ENCODE data around the gene CEMIP.

Gene CEMIP

DNA sequence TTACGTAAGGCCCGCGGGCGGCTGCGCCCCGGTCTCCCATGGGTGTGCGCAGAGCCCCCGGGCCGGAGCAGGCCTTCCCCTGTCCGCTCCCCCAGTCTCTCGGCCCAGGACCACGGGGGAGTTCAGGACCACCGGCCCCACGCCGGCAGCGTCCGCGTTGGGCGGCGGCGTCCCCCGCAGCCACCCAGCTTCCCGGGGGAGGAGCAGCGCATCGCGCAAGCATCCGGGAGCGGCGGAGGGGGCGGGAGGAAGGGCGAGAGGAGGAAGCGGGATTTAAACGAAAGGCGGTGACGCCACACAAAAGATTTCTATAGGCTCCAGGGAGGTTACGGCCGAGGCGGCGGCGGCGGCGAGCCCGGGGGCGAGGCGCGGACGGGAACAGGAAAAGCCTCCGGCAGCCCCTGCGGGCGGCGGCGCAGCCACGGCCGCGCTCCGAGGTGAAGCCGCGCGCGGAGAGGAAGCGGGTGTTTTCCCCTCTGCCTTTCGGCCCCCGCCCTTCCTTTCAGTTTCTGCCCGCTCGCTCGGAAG is 221.5 kb downstream of the CEMIP start, which contains the start of gene TLNRD1:
Gene TLNRD1, plus strand, starts transcription at position 300 of the 528 bp plus-strand sequence. CDS start 1,349 bp downstream, outside the sequence.
- Histone ChIP-seq H4K20me1 (ENCODE audit: insufficient read depth, low read length, poor library complexity, severe bottlenecking) (peaks cover 25% of the 10 kb centered on the region), H3K4me1 (ENCODE audit: insufficient read depth, low read length, poor library complexity, severe bottlenecking) (peaks cover 39% of the 10 kb centered on the region), H3K9me2 (replicated peaks; ENCODE audit: low read depth, low read length) (no peaks in the 10 kb centered on the region), H3F3A (ENCODE audit: low read depth) (0 out of 2 replicates have a peak, but pooled peaks cover 4% of the 10 kb centered on the region), H3K9me3 (ENCODE audit: insufficient read depth, low read depth, low read length) (no peaks in the 10 kb centered on the region), H3K79me2 (ENCODE audit: insufficient read depth, low read length) (peaks cover 57% of the 10 kb centered on the region), H3K36me3 (ENCODE audit: insufficient read depth, low read length) (no peaks in the 10 kb centered on the region), H3K4me3 (ENCODE audit: low read length, poor library complexity, severe bottlenecking) (peak within 1 kb of the TSS; percentile 97), H3K9ac (ENCODE audit: low read depth, low read length, poor library complexity, severe bottlenecking) (peak within 1 kb of the TSS; percentile 95), H2AFZ (ENCODE audit: low read length) (peak within 1 kb of the TSS; percentile 86), H3K4me2 (ENCODE audit: low read depth, low read length, poor library complexity, severe bottlenecking) (peak within 1 kb of the TSS; percentile 78), H3K27me3 (ENCODE audit: insufficient read depth, low read length, poor library complexity, severe bottlenecking) (no peaks in the 10 kb centered on the region)
- TF ChIP-seq EZH2phosphoT487 (IDR thresholded peaks at IDR 0.05; ENCODE audit: borderline replicate concordance) = no peak
- TF ChIP-seq, protein P1, sequence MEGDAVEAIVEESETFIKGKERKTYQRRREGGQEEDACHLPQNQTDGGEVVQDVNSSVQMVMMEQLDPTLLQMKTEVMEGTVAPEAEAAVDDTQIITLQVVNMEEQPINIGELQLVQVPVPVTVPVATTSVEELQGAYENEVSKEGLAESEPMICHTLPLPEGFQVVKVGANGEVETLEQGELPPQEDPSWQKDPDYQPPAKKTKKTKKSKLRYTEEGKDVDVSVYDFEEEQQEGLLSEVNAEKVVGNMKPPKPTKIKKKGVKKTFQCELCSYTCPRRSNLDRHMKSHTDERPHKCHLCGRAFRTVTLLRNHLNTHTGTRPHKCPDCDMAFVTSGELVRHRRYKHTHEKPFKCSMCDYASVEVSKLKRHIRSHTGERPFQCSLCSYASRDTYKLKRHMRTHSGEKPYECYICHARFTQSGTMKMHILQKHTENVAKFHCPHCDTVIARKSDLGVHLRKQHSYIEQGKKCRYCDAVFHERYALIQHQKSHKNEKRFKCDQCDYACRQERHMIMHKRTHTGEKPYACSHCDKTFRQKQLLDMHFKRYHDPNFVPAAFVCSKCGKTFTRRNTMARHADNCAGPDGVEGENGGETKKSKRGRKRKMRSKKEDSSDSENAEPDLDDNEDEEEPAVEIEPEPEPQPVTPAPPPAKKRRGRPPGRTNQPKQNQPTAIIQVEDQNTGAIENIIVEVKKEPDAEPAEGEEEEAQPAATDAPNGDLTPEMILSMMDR (conservative IDR thresholded peaks at IDR 0.05; ENCODE audit: low read length) = no peak

Measured in Loucy (cell line).